Stimulated activated CD4-positive, alpha-beta T cell treated with anti-CD3 and anti-CD28 coated beads, Interleukin-2, amount 100 ng/mL, for 4 hours (primary cell): ENCODE measurements around the gene CD58.
"Not testable (repeated sequence)": the region's sequence is repeated elsewhere in the genome, so short reads cannot be mapped to it uniquely, and the experiment has no call there.

Experiments used
- DNase-seq: peaks from one replicate; pipeline ENCODE4 v3.0.0-alpha.2; 2020; ENCODE audit warnings: low read depth

CD58 gene

GRCh38 chr1:116591951-116592605 is 21.3 kb upstream of the CD58 start:
- DNase-seq: not testable (repeated sequence)

GRCh38 chr1:116591006-116591950 is 20.5 kb upstream of the CD58 start:
- DNase-seq: not testable (repeated sequence)

GRCh38 chr1:116590359-116591005 is 19.7 kb upstream of the CD58 start:
- DNase-seq: not testable (repeated sequence)

GRCh38 chr1:116589101-116589735 is 18.4 kb upstream of the CD58 start:
- not testable (repeated sequence) for DNase-seq

- DNase-seq: no peak
These were observed 16.8 kb upstream of the CD58 start for GRCh38 chr1:116587501-116588227.

GRCh38 chr1:116586741-116587143 is 15.9 kb upstream of the CD58 start:
- DNase-seq: no peak

GRCh38 chr1:116585886-116586285 is 15.1 kb upstream of the CD58 start:
- no peak for DNase-seq

- no peak for DNase-seq
These were observed 10.6 kb upstream of the CD58 start for GRCh38 chr1:116581323-116581885.

- DNase-seq: no peak
These were observed 9.9 kb upstream of the CD58 start for GRCh38 chr1:116580446-116581322.

- no peak for DNase-seq
These were observed 8.5 kb upstream of the CD58 start for GRCh38 chr1:116579259-116579875.

- DNase-seq: no peak
These were observed 7.8 kb upstream of the CD58 start for GRCh38 chr1:116578581-116578980.

- DNase-seq: no peak
These were observed 7.0 kb upstream of the CD58 start for GRCh38 chr1:116577759-116578314.

GRCh38 chr1:116574581-116575291 is 3.9 kb upstream of the CD58 start:
- DNase-seq: peak; percentile 31

GRCh38 chr1:116573431-116574095 is 2.7 kb upstream of the CD58 start:
- no peak for DNase-seq

- no peak for DNase-seq
These were observed 2.1 kb upstream of the CD58 start for GRCh38 chr1:116572771-116573430.

- DNase-seq: no peak
These were observed 1.3 kb upstream of the CD58 start for GRCh38 chr1:116572099-116572498.

GRCh38 chr1:116571215-116571919 is 541 bp upstream of the CD58 start:
- DNase-seq: no peak
